ENCODE measurements around the gene RNGTT. TPM values are rescaled to one million over a fixed set of nuclear protein-coding genes. Genes with fewer than 3 reads are reported as not detected.

RNGTT gene
- polyA plus RNA-seq, 1 donor (not counting 4 experiments of a cell fraction or from before 2014, with no cell fraction given): 9.7 TPM

DNA sequence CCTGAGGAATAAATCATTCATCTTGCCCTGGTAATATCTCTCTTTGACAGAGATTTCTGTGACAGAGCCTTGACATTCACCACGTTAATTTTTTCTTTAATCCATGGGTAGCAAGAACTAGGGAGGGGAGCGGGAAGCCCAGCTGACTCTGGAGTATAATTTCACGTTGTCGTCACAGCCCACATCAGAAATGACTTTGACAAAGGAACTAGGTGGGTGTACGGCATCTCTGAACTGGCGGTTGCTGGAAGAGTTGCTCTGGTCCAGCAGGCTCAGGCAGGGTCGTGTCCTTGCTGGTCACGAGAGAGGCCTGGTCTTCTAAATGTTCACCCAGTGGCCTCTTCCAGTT, 400.2 kb downstream of the RNGTT start:
- dilution Hi-C loops (cut with MboI; ENCODE audit: extremely low pct_ligation_motif_present, low sequenced_read_pairs): no loop called here
- H4K20me1 ChIP-seq (ENCODE audit: control insufficient read depth, extremely low read depth, insufficient read depth, low read length): no peaks in the 10 kb centered on the region
- H2AFZ ChIP-seq (ENCODE audit: control insufficient read depth, low read length): no peak overlapping the region
- no peak for TF ChIP-seq EZH2 (IDR thresholded peaks at IDR 0.05; ENCODE audit: low read length)
- TF ChIP-seq, protein P1, sequence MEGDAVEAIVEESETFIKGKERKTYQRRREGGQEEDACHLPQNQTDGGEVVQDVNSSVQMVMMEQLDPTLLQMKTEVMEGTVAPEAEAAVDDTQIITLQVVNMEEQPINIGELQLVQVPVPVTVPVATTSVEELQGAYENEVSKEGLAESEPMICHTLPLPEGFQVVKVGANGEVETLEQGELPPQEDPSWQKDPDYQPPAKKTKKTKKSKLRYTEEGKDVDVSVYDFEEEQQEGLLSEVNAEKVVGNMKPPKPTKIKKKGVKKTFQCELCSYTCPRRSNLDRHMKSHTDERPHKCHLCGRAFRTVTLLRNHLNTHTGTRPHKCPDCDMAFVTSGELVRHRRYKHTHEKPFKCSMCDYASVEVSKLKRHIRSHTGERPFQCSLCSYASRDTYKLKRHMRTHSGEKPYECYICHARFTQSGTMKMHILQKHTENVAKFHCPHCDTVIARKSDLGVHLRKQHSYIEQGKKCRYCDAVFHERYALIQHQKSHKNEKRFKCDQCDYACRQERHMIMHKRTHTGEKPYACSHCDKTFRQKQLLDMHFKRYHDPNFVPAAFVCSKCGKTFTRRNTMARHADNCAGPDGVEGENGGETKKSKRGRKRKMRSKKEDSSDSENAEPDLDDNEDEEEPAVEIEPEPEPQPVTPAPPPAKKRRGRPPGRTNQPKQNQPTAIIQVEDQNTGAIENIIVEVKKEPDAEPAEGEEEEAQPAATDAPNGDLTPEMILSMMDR (optimal IDR thresholded peaks at IDR 0.05 in 1 of 3, IDR thresholded peaks at IDR 0.05 in 1 of 3, conservative IDR thresholded peaks at IDR 0.05 in 1 of 3; ENCODE audit: extremely low read depth in 1 of 3, insufficient read depth in 2 of 3, low read length in 3 of 3): no peak
- no peaks in the 10 kb centered on the region for H3K27me3 ChIP-seq (ENCODE audit: control insufficient read depth, extremely low read depth, insufficient read depth, low read length)
- no peaks in the 10 kb centered on the region for H3K9me3 ChIP-seq (ENCODE audit: control insufficient read depth, low read depth, low read length)
- DNase-seq (ENCODE audit: low read depth, low spot score) (no peak), FAIRE-seq (no peak)
- no peak overlapping the region for H3K9ac ChIP-seq (ENCODE audit: control insufficient read depth, extremely low read depth, insufficient read depth, low read length)
- H3K4me1 ChIP-seq (ENCODE audit: control insufficient read depth, extremely low read depth, insufficient read depth, low read length): no peaks in the 10 kb centered on the region
- H3K4me3 ChIP-seq (ENCODE audit: control insufficient read depth in 2 of 3, extremely low read depth in 1 of 3, insufficient read depth in 2 of 3, low read depth in 1 of 3, low read length in 3 of 3): no peak overlapping the region
- H3K9me1 ChIP-seq (ENCODE audit: control insufficient read depth, extremely low read depth, insufficient read depth, low read length): no peaks in the 10 kb centered on the region
- H3K36me3 ChIP-seq (ENCODE audit: control insufficient read depth in 2 of 2, extremely low read depth in 1 of 2, insufficient read depth in 2 of 2, low read length in 2 of 2): no peaks in the 10 kb centered on the region
- H3K4me2 ChIP-seq (ENCODE audit: control insufficient read depth, extremely low read depth, insufficient read depth, low read depth, low read length): no peak overlapping the region
- H3K79me2 ChIP-seq (ENCODE audit: control insufficient read depth, insufficient read depth, low read length): no peaks in the 10 kb centered on the region
- no peak overlapping the region for H3K27ac ChIP-seq (ENCODE audit: control insufficient read depth, insufficient read depth, low read length)

DNA sequence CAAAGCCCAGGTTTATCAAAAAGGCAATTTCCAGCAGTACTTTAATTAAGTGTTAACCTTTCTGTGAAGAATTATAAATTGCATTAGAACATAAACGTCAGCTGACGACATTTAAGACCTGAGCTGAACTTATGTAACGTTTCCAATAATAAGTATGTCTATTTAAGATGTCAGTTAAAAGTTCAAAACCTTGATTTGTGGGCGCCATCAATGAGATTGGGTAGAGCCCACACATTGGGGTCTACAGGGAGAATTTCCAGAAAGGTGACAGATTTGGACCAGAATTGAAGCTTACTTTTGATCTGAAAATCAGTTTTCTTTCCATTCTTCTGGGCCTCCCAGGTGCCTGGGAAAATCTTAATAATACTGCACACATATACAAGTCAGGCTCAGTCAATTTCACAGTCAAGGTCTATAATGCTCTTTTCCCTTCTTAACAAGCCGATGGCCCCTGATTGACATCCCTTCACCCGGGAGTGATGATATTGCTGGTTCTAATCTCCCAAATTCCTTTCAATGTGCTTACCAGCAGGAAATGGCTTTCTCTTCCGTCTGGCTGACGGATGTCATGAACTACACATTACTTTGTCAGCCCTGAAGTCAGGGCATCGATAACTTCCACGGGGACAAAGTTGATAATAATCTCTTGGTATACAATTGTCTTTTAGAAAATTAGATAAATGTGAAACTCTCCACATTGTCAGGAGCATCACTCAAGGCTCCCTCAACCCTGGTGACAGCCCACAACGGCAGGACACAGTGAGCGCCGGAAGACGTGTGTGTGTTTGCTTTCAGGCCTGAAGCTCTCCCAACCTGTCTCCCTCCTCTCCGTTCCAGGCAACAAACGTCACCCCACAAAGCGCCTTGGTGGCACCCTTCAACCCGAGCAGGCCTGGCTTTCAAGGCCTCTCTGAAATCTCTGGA, 400.8 kb downstream of the RNGTT start:
- H3K4me1 ChIP-seq (ENCODE audit: control insufficient read depth, extremely low read depth, insufficient read depth, low read length): no peaks in the 10 kb centered on the region
- TF ChIP-seq, protein P1 (optimal IDR thresholded peaks at IDR 0.05 in 1 of 3, IDR thresholded peaks at IDR 0.05 in 1 of 3, conservative IDR thresholded peaks at IDR 0.05 in 1 of 3; ENCODE audit: extremely low read depth in 1 of 3, insufficient read depth in 2 of 3, low read length in 3 of 3): no peak
- TF ChIP-seq EZH2 (IDR thresholded peaks at IDR 0.05; ENCODE audit: low read length): no peak
- no peaks in the 10 kb centered on the region for H4K20me1 ChIP-seq (ENCODE audit: control insufficient read depth, extremely low read depth, insufficient read depth, low read length)
- H3K27me3 ChIP-seq (ENCODE audit: control insufficient read depth, extremely low read depth, insufficient read depth, low read length): no peaks in the 10 kb centered on the region
- H3K4me3 ChIP-seq (ENCODE audit: control insufficient read depth in 2 of 3, extremely low read depth in 1 of 3, insufficient read depth in 2 of 3, low read depth in 1 of 3, low read length in 3 of 3): no peak overlapping the region
- H3K79me2 ChIP-seq (ENCODE audit: control insufficient read depth, insufficient read depth, low read length): no peaks in the 10 kb centered on the region
- no peak overlapping the region for H3K4me2 ChIP-seq (ENCODE audit: control insufficient read depth, extremely low read depth, insufficient read depth, low read depth, low read length)
- DNase-seq (ENCODE audit: low read depth, low spot score): no peak
- H3K36me3 ChIP-seq (ENCODE audit: control insufficient read depth in 2 of 2, extremely low read depth in 1 of 2, insufficient read depth in 2 of 2, low read length in 2 of 2): no peaks in the 10 kb centered on the region
- H2AFZ ChIP-seq (ENCODE audit: control insufficient read depth, low read length): no peak overlapping the region
- dilution Hi-C loops (cut with MboI; ENCODE audit: extremely low pct_ligation_motif_present, low sequenced_read_pairs): no loop called here
- no peak for FAIRE-seq
- no peaks in the 10 kb centered on the region for H3K9me1 ChIP-seq (ENCODE audit: control insufficient read depth, extremely low read depth, insufficient read depth, low read length)
- no peak overlapping the region for H3K27ac ChIP-seq (ENCODE audit: control insufficient read depth, insufficient read depth, low read length)
- no peaks in the 10 kb centered on the region for H3K9me3 ChIP-seq (ENCODE audit: control insufficient read depth, low read depth, low read length)
- H3K9ac ChIP-seq (ENCODE audit: control insufficient read depth, extremely low read depth, insufficient read depth, low read length): no peak overlapping the region
